Measurements from ENCODE around the gene REG4.

DNA sequence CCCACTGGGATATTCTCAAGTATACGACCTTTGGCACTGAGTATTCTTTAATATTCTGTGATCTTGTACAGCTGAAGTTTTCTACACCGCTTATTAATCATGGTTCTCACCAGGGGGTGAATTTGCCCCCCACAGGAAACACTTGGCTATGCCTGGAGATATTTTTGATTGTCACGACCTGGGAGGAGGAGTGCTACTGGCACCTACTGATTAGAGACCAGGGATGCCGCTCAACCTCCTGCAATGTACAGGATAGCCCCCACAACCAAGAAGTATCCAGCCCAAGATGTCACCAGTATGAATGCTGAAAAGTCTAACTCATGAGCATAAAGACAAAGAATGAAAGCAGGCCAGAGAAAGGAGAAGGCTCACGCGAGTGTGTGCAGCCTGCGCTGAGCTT, 13.7 kb downstream of the REG4 start:
- TF ChIP-seq, protein P1, sequence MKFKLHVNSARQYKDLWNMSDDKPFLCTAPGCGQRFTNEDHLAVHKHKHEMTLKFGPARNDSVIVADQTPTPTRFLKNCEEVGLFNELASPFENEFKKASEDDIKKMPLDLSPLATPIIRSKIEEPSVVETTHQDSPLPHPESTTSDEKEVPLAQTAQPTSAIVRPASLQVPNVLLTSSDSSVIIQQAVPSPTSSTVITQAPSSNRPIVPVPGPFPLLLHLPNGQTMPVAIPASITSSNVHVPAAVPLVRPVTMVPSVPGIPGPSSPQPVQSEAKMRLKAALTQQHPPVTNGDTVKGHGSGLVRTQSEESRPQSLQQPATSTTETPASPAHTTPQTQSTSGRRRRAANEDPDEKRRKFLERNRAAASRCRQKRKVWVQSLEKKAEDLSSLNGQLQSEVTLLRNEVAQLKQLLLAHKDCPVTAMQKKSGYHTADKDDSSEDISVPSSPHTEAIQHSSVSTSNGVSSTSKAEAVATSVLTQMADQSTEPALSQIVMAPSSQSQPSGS (tag by site-specific recombination; IDR thresholded peaks at IDR 0.05; ENCODE audit: low read depth) = no peak
- no peak for TF ChIP-seq ZNF776 (tag by site-specific recombination; IDR thresholded peaks at IDR 0.05; ENCODE audit: borderline replicate concordance)
- no peak for TF ChIP-seq YY1 (tag by site-specific recombination; IDR thresholded peaks at IDR 0.05)
- TF ChIP-seq CTCF (tag by site-specific recombination; IDR thresholded peaks at IDR 0.05) = no peak
- no peak for TF ChIP-seq KLF16 (tag by site-specific recombination; IDR thresholded peaks at IDR 0.05)
- no peak for TF ChIP-seq SP2 (tag by site-specific recombination; IDR thresholded peaks at IDR 0.05)
- TF ChIP-seq FEZF1 (tag by site-specific recombination; IDR thresholded peaks at IDR 0.05) = no peak
- TF ChIP-seq ZFP41 (tag by site-specific recombination; IDR thresholded peaks at IDR 0.05; ENCODE audit: borderline replicate concordance) = no peak
- no peak for TF ChIP-seq ZBTB20 (tag by site-specific recombination; IDR thresholded peaks at IDR 0.05)
- TF ChIP-seq PRDM10 (tag by site-specific recombination; IDR thresholded peaks at IDR 0.05) = no peak
- TF ChIP-seq, protein P2, sequence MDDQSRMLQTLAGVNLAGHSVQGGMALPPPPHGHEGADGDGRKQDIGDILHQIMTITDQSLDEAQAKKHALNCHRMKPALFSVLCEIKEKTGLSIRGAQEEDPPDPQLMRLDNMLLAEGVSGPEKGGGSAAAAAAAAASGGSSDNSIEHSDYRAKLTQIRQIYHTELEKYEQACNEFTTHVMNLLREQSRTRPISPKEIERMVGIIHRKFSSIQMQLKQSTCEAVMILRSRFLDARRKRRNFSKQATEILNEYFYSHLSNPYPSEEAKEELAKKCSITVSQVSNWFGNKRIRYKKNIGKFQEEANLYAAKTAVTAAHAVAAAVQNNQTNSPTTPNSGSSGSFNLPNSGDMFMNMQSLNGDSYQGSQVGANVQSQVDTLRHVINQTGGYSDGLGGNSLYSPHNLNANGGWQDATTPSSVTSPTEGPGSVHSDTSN (CRISPR knock-in tag; IDR thresholded peaks at IDR 0.05) = no peak
- TF ChIP-seq MYNN (tag by site-specific recombination; IDR thresholded peaks at IDR 0.05; ENCODE audit: borderline replicate concordance) = no peak
- TF ChIP-seq BCL11A (tag by site-specific recombination; IDR thresholded peaks at IDR 0.05; ENCODE audit: low read depth) = no peak
- TF ChIP-seq KLF10 (tag by site-specific recombination; IDR thresholded peaks at IDR 0.05) = no peak

All from HEK293 (cell line).